Kidney (tissue), 14 donors: ENCODE results near the gene AEN. TPM values are rescaled to one million over a fixed set of nuclear protein-coding genes. Genes with fewer than 3 reads are reported as not detected.

Experiments
- DNase-seq, 5 donors: peaks; one replicate each; pipeline ENCODE4 v3.0.0-alpha.2; 2013 to 2020
- FAIRE-seq: peaks from 2 replicates; lab custom pipeline; 2012; peaks lifted over from hg19 to GRCh38; lab: Jason Lieb, UNC
- H3K27ac ChIP-seq, 2 donors: one replicate each; pipeline ENCODE4 v1.7.0; 2013; ENCODE audit warnings: low read depth in 2 of 2, low read length in 2 of 2, inconsistent platforms in 1 of 2
- H3K27me3 ChIP-seq: one replicate; pipeline ENCODE4 v1.7.1; 2013; ENCODE audit warnings: low read length, inconsistent platforms; ENCODE audit not compliant: control insufficient read depth, insufficient read depth
- H3K36me3 ChIP-seq, 3 donors: one replicate each; pipeline versions ENCODE4 v1.7.0 to v1.7.1; 2013; ENCODE audit warnings: low read length in 3 of 3, control low read depth in 1 of 3, inconsistent platforms in 1 of 3; ENCODE audit not compliant: insufficient read depth in 3 of 3, control insufficient read depth in 2 of 3
- H3K4me1 ChIP-seq, 3 donors: one replicate each; pipeline versions ENCODE4 v1.7.0 to v1.7.1; 2013; ENCODE audit warnings: low read length in 3 of 3, inconsistent platforms in 1 of 3, low read depth in 1 of 3; ENCODE audit not compliant: control insufficient read depth in 2 of 3, insufficient read depth in 2 of 3
- H3K4me3 ChIP-seq, 3 donors: one replicate each; pipeline versions ENCODE4 v1.7.0 to v1.8.1; 2013; ENCODE audit warnings: low read length in 3 of 3, control low read depth in 1 of 3, inconsistent platforms in 1 of 3
- H3K9ac ChIP-seq, 3 donors: one replicate each; pipeline versions ENCODE4 v1.7.0 to v1.7.1; 2013; ENCODE audit warnings: low read length in 3 of 3, control low read depth in 1 of 3, inconsistent platforms in 1 of 3
- H3K9me3 ChIP-seq, 3 donors: one replicate each; pipeline versions ENCODE4 v1.7.0 to v1.7.1; 2013; ENCODE audit warnings: low read length in 3 of 3, control low read depth in 1 of 3, inconsistent platforms in 1 of 3; ENCODE audit not compliant: control insufficient read depth in 2 of 3, insufficient read depth in 1 of 3
- intact Hi-C: fragments of 100-400 bp; cut with DNase I; formaldehyde crosslinking; loops from one replicate; pipeline ENCODE4 v1.11.1; 2022
- polyA plus RNA-seq: library from polyadenylated mRNA; stranded (reverse); fragments of 350-450 nt; fragmentation: Illumina TruSeq; extraction: RNeasy Lipid Tissue Mini Kit (QIAGEN cat#74804); gene quantifications from one replicate; pipeline ENCODE4 v1.2.3, GENCODE V29; 2014; ENCODE audit warnings: low read depth, low replicate concordance; ENCODE audit not compliant: insufficient read depth
- total RNA-seq: library from RNA; stranded (reverse); fragmentation: NEBNext Ultra II Directional; extraction: Animal tissue kit (Norgen Biotek cat#: 25700); gene quantifications from one replicate; pipeline ENCODE4 v1.2.1, GENCODE V29; 2021
- TF ChIP-seq, protein P1 (sequence below): IDR thresholded peaks from 3 replicates; pipeline ENCODE4 v1.5.1; 2012; ENCODE audit warnings: mild to moderate bottlenecking, moderate library complexity, borderline replicate concordance; ENCODE audit not compliant: insufficient read depth; ENCODE audit errors: extremely low read depth
- donor health status: control.
- donor health status: control.
- donor health status: control.
- donor health status: control.
- donor health status: control.
- donor health status: DM: yes; HTN: yes; CAD: no.
- donor health status: Normal renal cell carcinoma (clear cell type).

AEN gene
- total and polyA plus RNA-seq, 2 donors from 2014 or later: 6.2 to 17.4 TPM

DNA sequence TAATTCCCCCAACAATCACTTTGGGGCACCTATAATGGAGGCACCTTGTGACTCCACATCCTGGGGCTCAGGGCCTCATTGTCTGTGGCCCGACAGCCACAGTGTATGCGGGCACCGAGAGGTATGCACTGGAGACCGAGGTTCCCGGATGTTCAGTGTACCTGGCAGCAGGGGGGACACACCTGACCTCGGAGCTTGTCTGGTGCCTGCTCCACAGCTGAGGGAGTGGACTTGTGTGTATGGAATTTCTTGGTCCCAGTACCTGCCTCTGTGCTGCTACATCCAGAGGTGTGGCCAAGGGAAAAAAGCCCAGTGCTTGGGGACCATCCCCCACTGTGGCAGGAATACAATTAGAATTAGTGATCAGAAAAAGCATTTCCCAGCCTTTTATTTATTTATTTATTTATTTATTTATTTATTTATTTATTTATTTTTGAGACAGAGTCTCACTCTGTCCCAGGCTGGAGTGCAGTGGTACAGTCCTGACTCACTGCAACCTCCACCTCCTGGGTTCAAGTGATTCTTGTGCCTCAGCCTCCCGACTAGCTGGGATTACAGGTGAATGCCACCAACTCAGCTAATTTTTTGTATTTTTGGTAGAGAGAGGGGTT, 8.8 kb upstream of the AEN start:
- Histone ChIP-seq H3K27me3 (peaks cover 5% of the 10 kb centered on the region), H3K36me3 (no peaks in the 10 kb centered on the region), H3K9ac (no peak overlapping the region), H3K27ac (no peak overlapping the region), H3K9me3 (no peaks in the 10 kb centered on the region), H3K4me1 (peaks cover 0 to 2% (median 0%) of the 10 kb centered on the region in 3 donors), H3K4me3 (no peak overlapping the region)
- intact Hi-C loops: no loop called here
- DNase-seq (no peak), FAIRE-seq (no peak)
- TF ChIP-seq, protein P1, sequence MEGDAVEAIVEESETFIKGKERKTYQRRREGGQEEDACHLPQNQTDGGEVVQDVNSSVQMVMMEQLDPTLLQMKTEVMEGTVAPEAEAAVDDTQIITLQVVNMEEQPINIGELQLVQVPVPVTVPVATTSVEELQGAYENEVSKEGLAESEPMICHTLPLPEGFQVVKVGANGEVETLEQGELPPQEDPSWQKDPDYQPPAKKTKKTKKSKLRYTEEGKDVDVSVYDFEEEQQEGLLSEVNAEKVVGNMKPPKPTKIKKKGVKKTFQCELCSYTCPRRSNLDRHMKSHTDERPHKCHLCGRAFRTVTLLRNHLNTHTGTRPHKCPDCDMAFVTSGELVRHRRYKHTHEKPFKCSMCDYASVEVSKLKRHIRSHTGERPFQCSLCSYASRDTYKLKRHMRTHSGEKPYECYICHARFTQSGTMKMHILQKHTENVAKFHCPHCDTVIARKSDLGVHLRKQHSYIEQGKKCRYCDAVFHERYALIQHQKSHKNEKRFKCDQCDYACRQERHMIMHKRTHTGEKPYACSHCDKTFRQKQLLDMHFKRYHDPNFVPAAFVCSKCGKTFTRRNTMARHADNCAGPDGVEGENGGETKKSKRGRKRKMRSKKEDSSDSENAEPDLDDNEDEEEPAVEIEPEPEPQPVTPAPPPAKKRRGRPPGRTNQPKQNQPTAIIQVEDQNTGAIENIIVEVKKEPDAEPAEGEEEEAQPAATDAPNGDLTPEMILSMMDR: no peak

DNA sequence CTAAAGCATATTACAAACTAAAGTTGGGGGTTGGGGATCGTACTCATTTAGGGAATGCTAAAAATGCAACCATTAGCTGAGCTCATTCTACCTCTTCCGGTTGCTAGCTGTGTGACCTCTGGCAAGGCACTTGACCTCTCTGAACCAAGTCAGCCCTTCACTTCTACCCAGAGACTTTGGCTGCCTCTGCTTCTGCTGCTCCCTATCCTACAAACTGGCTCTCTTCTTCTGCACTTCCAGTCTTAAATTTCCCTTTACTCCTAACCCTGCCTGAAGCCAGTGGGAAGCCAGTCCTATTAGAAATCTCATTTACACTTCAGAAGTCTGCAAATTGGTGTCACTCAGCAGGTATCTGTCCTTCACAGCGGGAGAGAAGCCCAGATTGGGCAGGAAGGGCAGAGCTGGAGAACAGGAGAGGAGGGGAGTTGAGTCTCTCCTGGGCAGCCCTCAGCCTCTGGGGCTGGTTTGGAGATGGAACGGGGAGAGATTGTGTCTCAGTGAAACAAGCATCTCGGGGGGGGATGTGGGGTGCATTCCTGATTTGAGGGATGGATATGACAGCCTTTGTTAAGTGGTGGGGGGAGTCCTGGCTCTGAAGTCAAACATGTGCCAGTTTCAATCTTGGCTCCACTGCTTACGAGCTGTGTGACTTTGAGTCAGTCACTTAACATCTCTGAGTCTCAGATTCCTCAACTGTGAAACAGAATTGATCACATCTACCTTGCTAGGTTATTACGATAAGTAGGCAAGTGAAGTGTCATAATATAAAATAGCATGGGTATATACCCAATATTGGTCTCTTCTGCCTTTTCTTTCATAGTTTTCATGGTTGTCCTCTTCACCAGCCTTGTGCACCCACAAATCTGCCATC, 7.8 kb upstream of the AEN start:
- no peak overlapping the region for H3K9ac ChIP-seq
- H3K9me3 ChIP-seq: no peaks in the 10 kb centered on the region
- no peak overlapping the region for H3K4me3 ChIP-seq
- peaks cover 0 to 2% (median 0%) of the 10 kb centered on the region in 3 donors for H3K4me1 ChIP-seq
- DNase-seq (no peak), FAIRE-seq (no peak)
- H3K27ac ChIP-seq: no peak overlapping the region
- TF ChIP-seq, protein P1: no peak
- intact Hi-C loops: no loop called here
- H3K27me3 ChIP-seq: no peaks in the 10 kb centered on the region
- no peaks in the 10 kb centered on the region for H3K36me3 ChIP-seq

DNA sequence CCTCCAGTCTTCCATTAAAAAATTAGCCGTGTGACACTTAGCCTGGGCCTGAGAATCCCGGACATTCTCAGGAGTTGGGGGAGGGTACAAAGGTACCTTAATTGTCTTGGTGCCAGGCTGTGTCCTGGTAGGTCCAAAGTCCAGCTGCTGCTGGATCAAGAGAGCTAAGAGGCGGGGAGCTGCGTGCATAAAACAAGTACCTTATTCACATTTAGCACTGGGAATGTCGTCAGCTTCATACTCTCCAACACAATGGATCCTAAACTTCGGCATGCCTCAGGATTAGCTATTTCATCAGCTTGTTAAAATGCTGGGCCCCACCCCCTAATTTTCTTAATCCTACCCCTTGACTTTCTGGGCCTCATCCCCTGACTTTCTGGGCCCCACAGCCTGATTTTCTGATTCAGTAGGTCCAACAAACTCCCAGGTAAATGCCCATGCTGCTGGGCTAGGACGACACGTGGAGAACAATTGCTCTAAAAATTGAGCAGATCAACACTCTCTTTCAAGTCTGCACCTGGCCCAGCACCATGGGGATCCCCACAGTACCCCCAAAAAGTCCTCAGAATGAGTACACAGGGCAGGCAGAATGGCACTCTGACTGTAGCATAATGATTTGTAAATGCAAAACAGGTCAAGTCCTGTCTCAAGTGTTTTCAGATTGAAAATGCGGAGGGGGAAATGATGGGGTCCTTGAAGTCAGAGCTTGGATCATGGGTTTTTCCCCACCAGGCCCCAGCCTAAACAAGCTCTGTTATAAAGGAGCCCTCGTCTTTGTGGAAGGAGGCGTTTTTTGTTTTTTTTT, 5.6 kb upstream of the AEN start:
- no peak overlapping the region for H3K9ac ChIP-seq
- H3K4me1 ChIP-seq: peaks cover 0 to 2% (median 0%) of the 10 kb centered on the region in 3 donors
- peak in 1 of 5 donors; percentile 42 for DNase-seq
- no peak for FAIRE-seq
- H3K4me3 ChIP-seq: no peak overlapping the region
- no peaks in the 10 kb centered on the region for H3K36me3 ChIP-seq
- peak overlapping the region; percentile 11 to 28 for H3K27ac ChIP-seq
- TF ChIP-seq, protein P1: no peak
- intact Hi-C loops: no loop called here
- no peaks in the 10 kb centered on the region for H3K9me3 ChIP-seq
- no peaks in the 10 kb centered on the region for H3K27me3 ChIP-seq
